Measurements from ENCODE around the gene KCTD1.

Gene KCTD1

GRCh38 chr18:26547646-26548414 is 523 bp downstream of the KCTD1 start:
- Histone ChIP-seq H3K4me3 (replicated peaks; ENCODE audit: insufficient read depth, low read length) (peak overlapping the region; percentile 71), H3K27ac (replicated peaks) (no peak overlapping the region), H3K27me3 (ENCODE audit: insufficient read depth, poor library complexity, severe bottlenecking) (peaks cover 32% of the 10 kb centered on the region)
- TF ChIP-seq POLR2AphosphoS5 (IDR thresholded peaks at IDR 0.05; ENCODE audit: low read depth) (no peak), CTCF (IDR thresholded peaks at IDR 0.05; ENCODE audit: insufficient read depth, low read length) (no peak), REST (IDR thresholded peaks at IDR 0.05; ENCODE audit: insufficient replicate concordance, low read depth) (no peak), SPI1 (IDR thresholded peaks at IDR 0.05; ENCODE audit: borderline replicate concordance, low read depth) (no peak), GABPA (IDR thresholded peaks at IDR 0.05; ENCODE audit: low read depth) (no peak)
- peak; percentile 26 to 27 for DNase-seq (ENCODE audit: low read depth in 1 of 2, low spot score in 1 of 2)

GRCh38 chr18:26546875-26547645 is 1.3 kb downstream of the KCTD1 start:
- Histone ChIP-seq H3K4me3 (replicated peaks; ENCODE audit: insufficient read depth, low read length) (no peak overlapping the region), H3K27ac (replicated peaks) (no peak overlapping the region), H3K27me3 (ENCODE audit: insufficient read depth, poor library complexity, severe bottlenecking) (peaks cover 28% of the 10 kb centered on the region)
- DNase-seq (ENCODE audit: low read depth in 1 of 2, low spot score in 1 of 2): no peak
- TF ChIP-seq SPI1 (IDR thresholded peaks at IDR 0.05; ENCODE audit: borderline replicate concordance, low read depth): no peak
- TF ChIP-seq POLR2AphosphoS5 (IDR thresholded peaks at IDR 0.05; ENCODE audit: low read depth): no peak
- TF ChIP-seq GABPA (IDR thresholded peaks at IDR 0.05; ENCODE audit: low read depth): no peak
- no peak for TF ChIP-seq REST (IDR thresholded peaks at IDR 0.05; ENCODE audit: insufficient replicate concordance, low read depth)
- no peak for TF ChIP-seq CTCF (IDR thresholded peaks at IDR 0.05; ENCODE audit: insufficient read depth, low read length)

- no peak for TF ChIP-seq GABPA (IDR thresholded peaks at IDR 0.05; ENCODE audit: low read depth)
- no peak for TF ChIP-seq CTCF (IDR thresholded peaks at IDR 0.05; ENCODE audit: insufficient read depth, low read length)
- no peak for TF ChIP-seq POLR2AphosphoS5 (IDR thresholded peaks at IDR 0.05; ENCODE audit: low read depth)
- no peak for TF ChIP-seq REST (IDR thresholded peaks at IDR 0.05; ENCODE audit: insufficient replicate concordance, low read depth)
These were observed 2.0 kb downstream of the KCTD1 start for GRCh38 chr18:26546170-26546874.

More at GRCh38 chr18:26546170-26546874, 2.0 kb downstream of the KCTD1 start:
- H3K27ac ChIP-seq (replicated peaks): no peak overlapping the region
- no peak for DNase-seq (ENCODE audit: low read depth in 1 of 2, low spot score in 1 of 2)
- peaks cover 22% of the 10 kb centered on the region for H3K27me3 ChIP-seq (ENCODE audit: insufficient read depth, poor library complexity, severe bottlenecking)
- no peak overlapping the region for H3K4me3 ChIP-seq (replicated peaks; ENCODE audit: insufficient read depth, low read length)
